HG03103 (cell line): ENCODE measurements around the gene DUSP15.
A peak's percentile ranks its signal among the peaks of the same experiment; 100 is the strongest.
"Not testable (repeated sequence)": the region's sequence is repeated elsewhere in the genome, so short reads cannot be mapped to it uniquely, and the experiment has no call there.

Source experiments
- ATAC-seq: cut with Tn5 transposase; IDR thresholded peaks from one replicate; pipeline ENCODE4 v1.9.1; 2021; ENCODE audit warnings: low read depth; ENCODE audit not compliant: unreplicated experiment

DUSP15 gene

GRCh38 chr20:31841928-31842327, 28.4 kb downstream of the DUSP15 start:
- no peak for ATAC-seq

DNA sequence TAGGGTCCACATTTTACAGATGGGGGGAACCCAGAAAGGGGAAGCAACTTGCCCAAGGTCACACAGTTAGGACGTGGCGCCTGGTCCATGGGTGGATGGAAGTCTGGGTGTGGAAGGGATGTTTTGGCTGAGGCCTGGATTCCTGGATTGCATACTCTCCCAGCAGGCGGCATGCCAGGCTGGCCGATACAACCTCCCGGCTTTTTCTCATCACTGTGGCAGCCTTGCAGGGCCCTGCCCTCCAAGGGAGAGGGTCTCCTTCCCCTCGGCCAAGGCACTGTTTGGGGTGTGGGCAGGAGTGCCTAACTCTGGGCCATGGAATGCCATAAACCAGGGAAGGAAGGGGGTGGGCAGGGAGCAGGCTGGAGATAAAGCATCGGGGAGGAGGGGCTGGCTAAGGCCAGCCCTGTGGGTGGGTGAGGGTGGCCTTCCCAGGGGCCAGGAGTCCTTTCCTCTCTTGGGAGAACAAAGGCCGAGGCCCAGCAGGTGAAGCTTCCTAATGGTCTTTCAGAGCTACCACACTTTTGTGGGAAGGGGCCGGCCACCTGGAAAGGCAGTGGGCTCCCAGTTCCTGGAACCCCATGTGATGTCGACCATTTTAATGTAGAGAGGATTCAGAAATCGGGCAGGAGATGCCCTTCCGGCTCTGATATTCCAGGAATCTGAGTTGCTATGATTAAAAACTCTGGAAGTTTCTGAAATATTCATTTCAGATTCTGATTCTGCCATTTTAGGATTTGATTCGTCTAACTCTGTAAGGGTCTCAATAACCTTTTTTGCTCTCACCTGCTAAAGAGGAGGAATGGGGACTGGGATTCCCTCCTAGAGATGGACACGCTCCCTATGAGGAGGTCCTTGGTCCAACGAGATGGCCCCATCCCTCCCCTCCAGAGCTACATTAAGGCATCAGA, 29.2 kb downstream of the DUSP15 start:
- ATAC-seq, result no peak

DNA sequence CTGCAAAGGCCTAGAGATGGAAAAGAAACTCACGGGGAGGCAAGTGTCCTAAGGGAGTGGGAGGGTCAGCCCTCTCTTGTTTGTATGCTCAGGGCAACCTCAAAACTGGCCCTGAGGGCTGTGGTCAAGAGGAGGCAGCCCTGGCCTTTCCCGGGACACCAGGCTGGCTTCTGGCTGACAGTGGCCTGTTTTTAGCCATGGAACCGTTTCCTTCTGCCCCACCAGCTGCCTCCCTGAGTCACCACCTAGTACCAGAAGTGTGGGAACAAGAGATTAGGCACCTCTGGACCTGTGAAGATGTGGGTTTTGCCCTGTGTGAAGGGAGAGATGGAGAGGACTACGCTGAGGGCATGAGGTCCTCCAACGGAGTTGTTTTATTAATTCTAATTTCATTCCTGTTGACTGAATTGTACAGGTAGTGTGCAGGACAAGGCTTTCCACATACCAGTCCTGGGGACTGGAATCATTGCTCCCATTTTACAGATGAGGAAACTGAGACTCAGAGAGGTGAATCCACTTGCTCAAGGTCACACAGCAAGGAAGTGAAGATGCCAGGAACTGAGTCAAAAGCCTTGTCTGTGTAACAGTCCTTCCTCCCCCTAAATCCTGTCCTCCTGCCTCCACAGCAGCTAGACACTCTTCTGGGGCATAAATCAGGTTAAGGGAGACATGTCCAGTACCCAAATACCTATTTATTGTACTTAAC, 30.4 kb downstream of the DUSP15 start:
- ATAC-seq, result no peak

DNA sequence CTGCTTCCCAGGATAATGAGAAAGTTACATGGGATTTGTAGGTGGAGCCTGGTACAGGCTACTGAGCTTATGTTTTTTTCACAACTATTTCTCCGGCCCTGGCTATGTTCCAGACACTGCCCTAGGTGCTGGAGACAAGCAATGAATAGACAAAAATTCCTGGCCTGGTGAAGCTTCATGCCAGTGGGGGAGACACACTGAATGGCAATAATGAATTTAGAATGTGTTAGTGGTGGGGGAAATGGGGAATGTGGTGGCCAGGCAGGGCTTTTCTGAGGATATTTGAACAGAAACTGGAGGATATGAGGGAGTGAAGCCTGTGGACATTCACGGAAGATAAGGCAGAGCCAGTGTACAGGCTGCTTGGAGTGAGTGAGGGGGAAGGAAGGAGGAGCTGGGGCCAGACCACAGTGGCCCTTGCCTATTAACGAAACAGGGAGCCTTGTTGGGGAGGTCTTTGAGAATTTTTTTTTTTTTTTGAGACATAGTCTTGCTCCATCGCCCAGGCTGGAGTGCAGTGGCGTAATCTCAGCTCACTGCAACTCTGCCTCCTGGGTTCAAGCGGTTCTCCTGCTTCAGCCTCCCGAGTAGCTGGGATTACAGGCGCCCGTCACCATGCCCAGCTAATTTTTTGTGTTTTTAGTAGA, 31.6 kb downstream of the DUSP15 start:
- no peak for ATAC-seq

DNA sequence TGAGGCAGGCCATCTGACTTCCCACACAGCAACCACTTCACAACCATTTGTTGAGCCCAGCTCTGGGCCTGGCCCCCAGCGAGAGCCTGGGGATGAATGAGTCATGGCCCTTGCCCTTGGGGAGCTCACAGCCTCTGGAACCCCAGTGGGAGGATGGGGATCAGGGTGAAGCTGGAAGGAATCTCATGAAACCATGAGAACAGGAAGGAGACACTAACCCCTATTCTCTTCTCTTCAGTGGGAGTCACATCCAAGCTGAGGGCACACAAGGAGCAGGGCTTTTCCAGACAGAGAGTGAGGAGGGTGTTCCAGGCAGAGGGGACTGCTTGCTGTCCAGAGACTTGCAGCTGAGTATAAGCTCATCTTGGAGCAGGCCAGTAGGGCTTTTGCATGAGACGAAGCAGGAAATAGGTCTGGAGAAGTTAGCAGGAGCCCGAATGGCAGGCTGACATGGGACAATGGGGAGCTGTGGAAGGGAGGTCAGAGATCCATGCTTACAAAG, 32.4 kb downstream of the DUSP15 start:
- no peak for ATAC-seq

DNA sequence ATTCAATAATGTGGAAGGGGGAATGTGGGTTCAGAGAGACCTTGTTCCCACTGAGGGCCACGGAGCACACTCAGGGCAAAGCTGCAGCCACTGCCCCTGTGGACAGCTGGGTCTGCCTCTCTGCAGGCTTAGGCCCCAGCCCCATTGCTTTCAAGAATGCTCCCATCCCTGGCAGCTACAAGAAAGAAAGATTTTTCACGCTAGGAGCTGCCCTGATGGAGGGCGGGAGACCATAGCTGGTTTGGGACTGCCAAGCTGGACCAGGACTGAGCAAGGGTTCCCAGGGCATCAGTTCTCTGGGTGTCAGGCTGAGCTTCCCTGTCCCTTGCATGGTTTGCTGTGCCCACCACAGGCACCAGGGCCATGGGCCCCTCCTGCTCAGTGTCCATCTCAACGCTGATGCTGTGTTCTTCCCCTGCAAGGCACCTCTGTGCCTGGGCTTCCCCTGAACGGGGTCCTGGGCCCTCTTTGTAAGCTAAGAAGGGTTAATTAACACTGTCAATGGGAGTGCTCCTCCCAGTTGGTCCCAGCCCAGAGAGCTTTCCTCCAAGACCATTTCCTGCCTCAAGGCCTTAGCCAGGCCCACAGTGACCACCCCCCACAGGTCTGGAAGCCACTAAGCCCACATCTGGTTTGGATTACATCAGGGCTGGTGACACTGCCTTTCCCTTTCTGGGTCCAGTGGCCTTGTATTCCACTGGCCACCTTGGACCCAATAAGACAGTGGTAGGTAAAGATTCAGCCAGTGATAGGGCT, 33.3 kb downstream of the DUSP15 start:
- no peak for ATAC-seq

DNA sequence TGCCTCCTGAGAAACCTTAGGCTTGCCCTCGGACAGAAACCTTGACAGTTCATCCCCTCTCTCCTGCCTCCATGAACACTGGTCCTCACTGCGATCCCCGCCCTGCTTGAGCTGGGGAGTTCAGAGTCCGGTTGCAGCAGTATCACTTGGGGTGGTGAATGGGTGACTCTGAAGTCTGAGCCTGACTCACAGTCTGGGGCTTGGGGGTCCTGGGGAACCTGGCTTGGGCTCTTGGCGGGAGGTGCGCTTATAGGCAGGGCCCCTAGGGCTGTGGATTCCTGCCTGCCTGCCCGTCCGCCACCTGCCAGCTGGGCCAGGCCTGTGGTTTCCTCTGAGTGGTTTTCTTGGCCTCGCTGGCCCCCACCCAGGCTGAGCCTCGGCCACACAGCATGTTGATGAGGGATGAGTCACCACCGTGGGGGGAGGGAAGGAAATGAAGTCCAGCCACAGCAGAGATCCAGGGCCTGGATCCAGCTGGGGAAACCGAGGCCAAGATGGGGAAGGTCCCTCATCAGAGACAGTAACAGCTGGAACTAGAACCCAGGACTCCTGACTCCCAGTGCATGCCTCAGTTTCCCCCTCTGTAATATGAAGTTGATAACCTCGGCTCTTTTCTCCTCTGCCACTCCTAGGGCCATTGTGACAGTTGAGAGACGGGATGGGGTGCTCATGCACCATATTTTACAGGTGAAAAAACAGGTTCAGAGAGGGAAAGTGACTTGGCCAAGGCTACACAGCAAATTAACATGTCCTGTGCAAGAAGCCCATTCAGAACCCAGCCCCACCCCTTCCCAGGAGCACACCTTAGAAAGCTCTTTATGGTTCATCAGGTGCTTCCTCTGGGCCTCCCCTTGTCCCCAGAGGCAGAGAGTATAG, 34.1 kb downstream of the DUSP15 start:
- ATAC-seq, result peak; percentile 51

- no peak for ATAC-seq
Observed at GRCh38 chr20:31835554-31835953, 34.8 kb downstream of the DUSP15 start.

- no peak for ATAC-seq
Observed at GRCh38 chr20:31833931-31834521, 36.3 kb downstream of the DUSP15 start.

DNA sequence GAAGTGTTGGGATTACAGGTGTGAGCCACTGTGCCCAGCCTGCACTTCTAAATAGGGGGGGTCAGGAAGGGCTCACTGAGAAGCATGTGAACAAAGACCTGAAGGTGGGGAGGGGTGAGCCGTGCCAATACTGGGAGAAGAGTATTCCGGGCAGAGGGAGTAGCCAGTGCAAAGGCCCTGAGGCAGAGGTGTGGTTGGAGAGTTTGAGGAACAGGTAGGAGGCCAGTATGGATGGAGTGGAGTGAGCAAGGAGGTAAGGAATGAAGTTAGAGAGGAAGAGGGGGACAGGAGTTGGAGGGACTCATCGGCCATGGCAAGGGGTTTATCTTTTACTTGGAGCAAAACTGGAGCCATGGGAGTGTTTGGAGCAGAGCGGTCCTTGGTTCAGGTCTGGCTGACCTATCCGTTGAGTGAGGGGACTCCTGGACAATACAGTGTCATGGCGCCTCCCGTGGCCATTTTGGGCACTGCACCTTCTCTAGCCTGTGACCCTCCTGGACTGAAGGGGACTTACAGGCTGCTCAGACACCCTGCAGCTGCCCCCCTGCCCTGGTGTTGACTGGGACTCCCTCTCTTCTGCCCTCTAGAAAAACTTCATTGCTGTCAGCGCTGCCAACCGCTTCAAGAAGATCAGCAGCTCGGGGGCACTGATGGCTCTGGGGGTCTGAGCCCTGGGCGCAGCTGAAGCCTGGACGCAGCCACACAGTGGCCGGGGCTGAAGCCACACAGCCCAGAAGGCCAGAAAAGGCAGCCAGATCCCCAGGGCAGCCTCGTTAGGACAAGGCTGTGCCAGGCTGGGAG, 37.0 kb downstream of the DUSP15 start:
- no peak for ATAC-seq

DNA sequence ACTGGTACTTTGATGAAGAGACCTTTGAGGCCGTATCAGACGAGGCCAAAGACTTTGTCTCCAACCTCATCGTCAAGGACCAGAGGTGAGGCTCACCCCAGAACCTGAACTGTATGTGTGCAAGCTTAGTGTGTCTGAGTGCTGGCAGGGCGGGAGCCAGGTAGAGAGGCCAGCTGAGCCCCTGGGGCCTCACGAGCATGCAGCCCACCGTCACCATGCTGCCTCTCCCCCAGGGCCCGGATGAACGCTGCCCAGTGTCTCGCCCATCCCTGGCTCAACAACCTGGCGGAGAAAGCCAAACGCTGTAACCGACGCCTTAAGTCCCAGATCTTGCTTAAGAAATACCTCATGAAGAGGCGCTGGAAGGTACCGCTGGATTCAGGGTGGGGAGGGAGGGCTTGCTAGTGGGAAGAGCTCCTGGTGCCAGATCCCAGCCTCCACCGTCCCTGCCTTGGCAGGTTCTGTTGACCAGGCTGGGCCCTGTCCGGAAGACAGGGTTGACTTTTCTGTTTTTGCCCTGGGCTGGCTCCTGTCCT, 38.5 kb downstream of the DUSP15 start:
- no peak for ATAC-seq

DNA sequence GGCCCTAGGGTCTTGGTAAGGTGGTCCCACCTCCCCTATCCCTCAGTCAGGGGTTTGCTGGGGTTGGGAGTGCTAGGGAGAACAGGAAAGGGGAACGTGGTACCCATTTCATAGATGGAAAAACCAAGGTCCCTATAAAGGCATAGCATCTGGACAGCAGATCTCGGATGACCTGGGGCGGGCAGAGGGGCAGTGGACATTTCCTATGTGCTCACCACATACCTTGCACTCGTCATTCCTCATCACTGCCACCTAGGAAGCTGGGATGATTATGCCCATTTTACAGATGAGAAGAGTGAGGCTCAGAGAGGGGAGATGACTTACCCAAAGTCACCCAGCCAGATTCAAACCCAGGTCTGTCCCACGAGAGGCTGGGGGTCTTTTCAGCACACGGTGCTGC, 39.1 kb downstream of the DUSP15 start:
- ATAC-seq, result no peak

GRCh38 chr20:31830406-31830981, 39.8 kb downstream of the DUSP15 start:
- ATAC-seq, result no peak

DNA sequence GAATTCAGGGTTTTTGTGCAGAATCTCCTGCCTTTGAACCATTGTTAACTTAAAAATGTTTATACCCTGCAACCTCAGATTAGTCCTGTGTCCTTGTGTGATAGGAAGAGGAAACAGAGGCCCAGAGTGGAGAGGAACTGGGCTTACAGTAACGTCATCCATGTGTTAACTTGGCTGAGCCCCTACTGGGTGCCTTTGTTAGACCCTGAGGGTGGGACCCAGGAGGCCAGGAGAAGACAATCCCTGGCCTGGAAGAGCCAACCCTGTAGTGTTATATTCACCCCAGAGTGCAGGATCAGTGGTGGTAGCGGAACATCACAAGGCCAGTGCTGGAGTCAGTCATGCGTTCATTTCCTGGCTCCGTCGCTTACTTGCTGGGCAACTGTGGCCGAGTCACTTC, 40.6 kb downstream of the DUSP15 start:
- ATAC-seq, result no peak

- ATAC-seq, result not testable (repeated sequence)
Observed at GRCh38 chr20:31828016-31828415, 42.3 kb downstream of the DUSP15 start.

DNA sequence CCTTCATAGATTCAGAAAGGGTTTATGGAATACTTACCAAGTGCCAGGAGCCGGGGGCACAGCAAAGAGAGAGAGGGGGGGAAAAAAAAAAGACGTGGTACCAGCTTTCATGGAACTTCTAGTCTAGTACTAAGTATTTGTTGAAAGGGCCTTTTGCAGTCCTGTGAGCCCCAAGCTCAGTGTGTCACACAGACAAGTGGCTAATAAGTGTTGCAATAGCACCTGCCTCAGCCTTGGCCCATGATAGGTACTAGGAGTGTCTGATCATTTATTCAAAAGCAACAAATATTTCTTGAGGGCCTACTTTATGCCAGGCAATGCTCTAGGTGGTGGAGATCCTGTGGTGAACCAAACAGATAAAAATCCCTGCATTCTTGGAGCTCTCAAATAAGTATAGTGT, 43.3 kb downstream of the DUSP15 start:
- no peak for ATAC-seq

DNA sequence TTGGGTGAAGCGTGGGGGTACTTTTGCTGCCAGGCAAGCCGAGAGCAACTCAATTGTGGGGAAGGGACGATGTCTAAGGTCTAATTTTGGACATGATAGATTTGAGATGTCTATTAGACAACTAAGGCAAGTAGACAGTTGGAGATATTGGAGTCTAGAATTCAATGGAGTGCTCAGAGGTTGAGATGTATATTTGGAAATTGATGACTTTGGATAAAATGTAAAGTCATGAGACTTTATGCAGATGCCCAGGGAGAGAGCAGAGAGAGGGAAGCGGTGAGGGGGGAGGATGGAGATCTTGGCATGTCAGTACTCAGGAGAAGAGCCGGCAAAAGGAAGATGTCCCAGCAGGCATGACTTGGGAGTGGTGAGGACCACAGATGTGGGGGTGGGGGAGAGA, 44.3 kb downstream of the DUSP15 start:
- ATAC-seq, result no peak
